IPS DF 6.9 (cell line): ENCODE results near the gene EVI5.
"Not testable (repeated sequence)": the region's sequence is repeated elsewhere in the genome, so short reads cannot be mapped to it uniquely, and the experiment has no call there.

Source experiments
- DNase-seq: peaks from one replicate; pipeline ENCODE4 v3.0.0-alpha.2; 2013; ENCODE audit warnings: low read depth, low spot score
- H3K27ac ChIP-seq: one replicate; pipeline ENCODE4 v1.5.1; 2013; ENCODE audit warnings: low read length, control low read depth
- H3K27me3 ChIP-seq: 2 replicates; pipeline ENCODE4 v1.6.1; 2013; ENCODE audit warnings: mild to moderate bottlenecking, low read length; ENCODE audit not compliant: control insufficient read depth, insufficient read depth
- H3K36me3 ChIP-seq: 2 replicates; pipeline ENCODE4 v1.6.1; 2013; ENCODE audit warnings: low read length; ENCODE audit not compliant: control insufficient read depth, insufficient read depth
- H3K4me1 ChIP-seq: 2 replicates; pipeline ENCODE4 v1.6.1; 2013; ENCODE audit warnings: low read length; ENCODE audit not compliant: control insufficient read depth, insufficient read depth
- H3K4me3 ChIP-seq: 2 replicates; pipeline ENCODE4 v1.5.1; 2013; ENCODE audit warnings: mild to moderate bottlenecking, low read length
- H3K9me3 ChIP-seq: 2 replicates; pipeline ENCODE4 v1.6.1; 2013; ENCODE audit warnings: low read length, inconsistent platforms; ENCODE audit not compliant: control insufficient read depth, insufficient read depth
- WGBS: extraction: QIAGEN DNeasy Blood & Tissue Kit; methylation state at CpG from one replicate; pipeline ENCODE4 v1.1.7; 2013; ENCODE audit warnings: mixed read lengths, missing lambda C conversion rate; ENCODE audit not compliant: insufficient read length, insufficient coverage; 5-methylcytosine and 5-hydroxymethylcytosine counted together

EVI5 gene

DNA sequence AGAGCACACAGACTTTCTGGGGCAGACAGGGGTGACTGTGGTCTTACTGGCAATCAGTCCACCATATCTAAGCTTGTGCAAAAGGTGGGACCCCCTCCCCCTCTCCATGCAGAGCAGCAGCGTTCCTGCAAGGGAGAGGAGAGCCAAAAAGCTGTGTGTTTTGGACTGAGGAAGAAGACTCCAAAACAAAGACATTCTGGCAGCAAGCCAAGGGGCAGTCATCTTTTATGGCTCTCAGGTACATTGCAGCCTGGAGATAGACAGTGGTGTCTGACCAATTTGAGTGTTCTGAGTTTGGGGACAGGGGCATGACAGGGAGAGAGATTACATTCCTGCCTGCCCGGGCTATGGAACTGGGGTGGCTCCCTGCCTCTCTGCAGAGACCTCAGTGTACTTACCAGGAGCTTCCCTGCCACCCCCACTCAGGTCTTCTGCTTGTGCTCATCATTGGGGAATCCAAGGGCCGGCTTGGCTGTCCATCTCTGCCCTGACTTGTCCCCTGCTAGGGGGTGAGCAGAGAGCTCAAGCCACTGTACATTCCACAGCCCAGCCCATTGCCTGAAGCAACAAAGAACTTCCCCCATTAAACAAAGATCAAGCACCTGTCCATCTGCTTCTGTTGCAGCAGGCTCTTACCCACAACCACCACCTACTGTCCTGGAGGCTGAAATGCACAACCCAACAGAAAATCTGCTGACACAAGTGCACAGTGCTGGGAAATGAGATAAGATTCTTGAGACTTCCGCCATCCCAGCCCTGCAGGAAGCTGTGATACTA, 131.1 kb downstream of the EVI5 start:
- Histone ChIP-seq H3K36me3 (no peaks in the 10 kb centered on the region), H3K27ac (no peak overlapping the region), H3K9me3 (no peaks in the 10 kb centered on the region), H3K27me3 (no peaks in the 10 kb centered on the region), H3K4me1 (no peaks in the 10 kb centered on the region), H3K4me3 (no peak overlapping the region)
- no CpG with 5 or more reads among the region's 4 CpGs for WGBS
- no peak for DNase-seq

DNA sequence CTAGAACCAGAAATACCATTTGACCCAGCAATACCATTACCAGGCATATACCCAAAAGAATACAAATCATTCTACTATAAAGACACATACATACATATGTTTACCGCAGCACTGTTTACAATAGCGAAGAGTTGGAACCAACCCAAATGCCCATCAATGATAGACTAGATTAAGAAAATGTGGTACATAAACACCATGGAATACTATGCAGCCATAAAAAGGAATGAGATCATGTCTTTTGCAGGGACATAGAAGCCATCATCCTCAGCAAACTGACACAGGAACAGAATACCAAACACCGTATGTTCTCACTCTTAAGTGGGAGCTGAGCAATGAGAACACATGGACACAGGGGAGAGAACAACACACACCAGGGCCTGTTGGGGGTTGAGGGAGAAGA, 144.2 kb downstream of the EVI5 start:
- DNase-seq, H3K9me3 ChIP-seq, H3K27me3 ChIP-seq, H3K4me1 ChIP-seq, H3K36me3 ChIP-seq, H3K27ac ChIP-seq, H3K4me3 ChIP-seq: not testable (repeated sequence)
- no CpG with 5 or more reads among the region's 3 CpGs for WGBS

GRCh38 chr1:92638498-92638897, 146.4 kb downstream of the EVI5 start:
- Histone ChIP-seq H3K27ac (no peak overlapping the region), H3K4me3 (no peak overlapping the region), H3K9me3 (no peaks in the 10 kb centered on the region), H3K36me3 (peaks cover 3% of the 10 kb centered on the region; the same call in 1 of the 2 replicates), H3K4me1 (no peaks in the 10 kb centered on the region), H3K27me3 (no peaks in the 10 kb centered on the region)
- DNase-seq, result no peak

DNA sequence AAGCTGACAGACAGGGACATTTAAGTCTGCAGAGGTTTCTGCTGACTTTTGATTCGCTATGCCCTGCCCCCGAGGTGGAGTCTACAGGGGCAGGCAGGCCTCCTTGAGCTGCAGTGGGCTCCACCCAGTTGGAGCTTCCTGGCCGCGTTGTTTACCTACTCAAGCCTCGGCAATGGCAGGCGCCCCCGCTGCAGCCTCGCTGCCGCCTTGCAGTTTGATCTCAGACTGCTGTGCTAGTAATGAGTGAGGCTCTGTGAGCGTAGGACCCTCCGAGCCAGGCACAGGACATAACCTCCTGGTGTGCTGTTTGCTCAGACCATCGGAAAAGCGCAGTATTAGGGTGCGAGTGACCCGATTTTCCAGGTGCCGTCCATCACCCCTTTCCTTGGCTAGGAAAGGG, 149.7 kb downstream of the EVI5 start:
- not testable (repeated sequence) for DNase-seq, H3K9me3 ChIP-seq, H3K4me3 ChIP-seq, H3K27ac ChIP-seq, H3K27me3 ChIP-seq, H3K36me3 ChIP-seq, H3K4me1 ChIP-seq
- no CpG with 5 or more reads among the region's 16 CpGs for WGBS

- Histone ChIP-seq H3K27me3 (no peaks in the 10 kb centered on the region), H3K4me3 (no peak overlapping the region), H3K27ac (no peak overlapping the region), H3K4me1 (no peaks in the 10 kb centered on the region), H3K36me3 (no peaks in the 10 kb centered on the region), H3K9me3 (no peaks in the 10 kb centered on the region)
- WGBS, result no CpG with 5 or more reads among the region's 3 CpGs
- no peak for DNase-seq
These were observed 161.6 kb downstream of the EVI5 start for GRCh38 chr1:92623187-92623778.

DNA sequence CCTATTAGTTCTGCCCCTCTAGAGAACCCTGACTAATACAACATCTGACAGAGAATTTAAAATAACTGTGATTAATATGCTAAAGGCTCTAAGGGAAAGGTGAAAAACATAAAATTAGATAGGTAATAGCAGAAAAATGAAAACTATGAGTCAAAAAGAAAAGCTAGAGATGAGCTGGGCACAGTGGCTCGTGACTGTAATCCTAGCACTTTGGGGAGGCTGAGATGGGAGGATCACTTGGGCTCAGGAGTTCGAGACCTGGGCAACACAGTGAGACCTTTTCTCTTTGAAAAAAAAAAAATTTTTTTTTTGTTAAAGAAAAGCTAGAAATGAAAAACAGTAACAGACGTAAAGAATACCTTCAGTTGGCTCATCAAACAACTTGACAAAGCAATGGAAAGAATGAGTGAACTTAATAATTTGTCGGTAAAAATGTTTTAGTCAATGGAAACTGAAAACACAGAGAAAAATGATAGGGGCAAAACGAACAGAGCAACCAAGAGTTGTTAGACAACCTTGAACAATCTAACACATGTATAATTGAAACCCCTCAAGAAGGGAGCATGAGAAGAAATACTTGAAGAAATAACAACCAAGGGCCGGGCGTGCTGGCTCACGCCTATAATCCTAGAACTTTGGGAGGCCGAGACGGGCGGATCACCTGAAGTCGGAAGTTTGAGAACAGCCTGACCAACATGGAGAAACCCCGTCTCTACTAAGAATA, 165.3 kb downstream of the EVI5 start:
- no peak overlapping the region for H3K27ac ChIP-seq
- H3K9me3 ChIP-seq, result no peaks in the 10 kb centered on the region
- H3K4me3 ChIP-seq, result no peak overlapping the region
- no peaks in the 10 kb centered on the region for H3K36me3 ChIP-seq
- WGBS, result no CpG with 5 or more reads among the region's 13 CpGs
- no peak for DNase-seq
- H3K4me1 ChIP-seq, result no peaks in the 10 kb centered on the region
- H3K27me3 ChIP-seq, result no peaks in the 10 kb centered on the region

- Histone ChIP-seq H3K4me1 (no peaks in the 10 kb centered on the region), H3K4me3 (no peak overlapping the region), H3K36me3 (no peaks in the 10 kb centered on the region), H3K27ac (no peak overlapping the region), H3K27me3 (no peaks in the 10 kb centered on the region), H3K9me3 (no peaks in the 10 kb centered on the region)
- no CpG with 5 or more reads among the region's 2 CpGs for WGBS
- DNase-seq, result no peak
These were observed 183.9 kb downstream of the EVI5 start for GRCh38 chr1:92601044-92601443.

GRCh38 chr1:92599184-92599583, 185.7 kb downstream of the EVI5 start:
- no peaks in the 10 kb centered on the region for H3K9me3 ChIP-seq
- WGBS, result 100% methylated on average over 1 of the region's 2 CpGs
- H3K4me3 ChIP-seq, result no peak overlapping the region
- no peaks in the 10 kb centered on the region for H3K27me3 ChIP-seq
- H3K36me3 ChIP-seq, result no peaks in the 10 kb centered on the region
- no peak overlapping the region for H3K27ac ChIP-seq
- H3K4me1 ChIP-seq, result no peaks in the 10 kb centered on the region
- DNase-seq, result no peak

DNA sequence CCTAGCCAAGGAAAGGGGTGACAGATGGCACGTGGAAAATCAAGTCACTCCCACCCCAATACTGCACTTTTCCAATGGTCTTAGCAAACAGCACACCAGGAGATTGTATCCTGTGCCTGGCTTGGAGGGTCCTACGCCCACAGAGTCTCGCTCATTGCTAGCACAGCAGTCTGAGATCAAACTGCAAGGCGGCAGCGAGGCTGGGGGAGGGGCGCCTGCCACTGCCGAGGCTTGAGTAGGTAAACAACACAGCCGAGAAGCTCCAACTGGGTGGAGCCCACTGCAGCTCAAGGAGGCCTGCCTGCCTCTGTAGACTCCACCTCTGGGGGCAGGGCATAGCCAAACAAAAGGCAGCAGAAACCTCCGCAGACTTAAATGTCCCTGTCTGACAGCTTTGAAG, 195.5 kb downstream of the EVI5 start:
- not testable (repeated sequence) for H3K4me3 ChIP-seq, H3K27ac ChIP-seq, H3K36me3 ChIP-seq, H3K9me3 ChIP-seq, DNase-seq, H3K27me3 ChIP-seq, H3K4me1 ChIP-seq
- no CpG with 5 or more reads among the region's 9 CpGs for WGBS

DNA sequence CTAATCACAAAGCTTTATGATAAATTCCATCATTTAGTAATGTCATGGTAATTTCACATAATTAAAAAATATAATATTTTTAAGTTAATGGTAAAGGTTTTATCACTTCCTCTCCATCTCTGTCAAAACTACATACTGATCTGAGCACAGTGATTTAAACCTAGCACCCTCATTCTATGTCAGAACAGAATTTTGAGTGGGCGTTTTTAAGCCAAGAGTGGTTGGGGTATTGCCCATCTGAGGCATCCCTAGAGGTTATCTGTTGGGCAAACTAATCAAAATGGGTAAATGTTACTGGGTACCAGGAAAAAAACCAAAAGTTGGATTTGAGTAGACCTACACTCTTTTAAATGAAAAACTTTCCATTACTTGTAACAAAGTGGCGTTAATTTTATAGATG, 197.5 kb downstream of the EVI5 start:
- no peak for DNase-seq
- no peaks in the 10 kb centered on the region for H3K36me3 ChIP-seq

More for the DNA sequence above, 197.5 kb downstream of the EVI5 start:
- no peak overlapping the region for H3K4me3 ChIP-seq
- no peaks in the 10 kb centered on the region for H3K4me1 ChIP-seq
- WGBS, result no CpG with 5 or more reads among the region's 2 CpGs
- no peaks in the 10 kb centered on the region for H3K27me3 ChIP-seq
- H3K27ac ChIP-seq, result no peak overlapping the region
- H3K9me3 ChIP-seq, result peaks cover 1% of the 10 kb centered on the region; the same call in 1 of the 2 replicates
